SH-SY5Y (cell line): ENCODE results near the gene PDXP.

Source experiments
- GATA2 ChIP-seq: IDR thresholded peaks from 2 replicates; pipeline ENCODE4 v1.6.1; 2011; ENCODE audit warnings: mild to moderate bottlenecking, low read depth, low read length
- GATA3 ChIP-seq: IDR thresholded peaks from 2 replicates; pipeline ENCODE4 v1.6.1; 2011; ENCODE audit warnings: low read depth, mild to moderate bottlenecking, low read length, moderate library complexity

DNA sequence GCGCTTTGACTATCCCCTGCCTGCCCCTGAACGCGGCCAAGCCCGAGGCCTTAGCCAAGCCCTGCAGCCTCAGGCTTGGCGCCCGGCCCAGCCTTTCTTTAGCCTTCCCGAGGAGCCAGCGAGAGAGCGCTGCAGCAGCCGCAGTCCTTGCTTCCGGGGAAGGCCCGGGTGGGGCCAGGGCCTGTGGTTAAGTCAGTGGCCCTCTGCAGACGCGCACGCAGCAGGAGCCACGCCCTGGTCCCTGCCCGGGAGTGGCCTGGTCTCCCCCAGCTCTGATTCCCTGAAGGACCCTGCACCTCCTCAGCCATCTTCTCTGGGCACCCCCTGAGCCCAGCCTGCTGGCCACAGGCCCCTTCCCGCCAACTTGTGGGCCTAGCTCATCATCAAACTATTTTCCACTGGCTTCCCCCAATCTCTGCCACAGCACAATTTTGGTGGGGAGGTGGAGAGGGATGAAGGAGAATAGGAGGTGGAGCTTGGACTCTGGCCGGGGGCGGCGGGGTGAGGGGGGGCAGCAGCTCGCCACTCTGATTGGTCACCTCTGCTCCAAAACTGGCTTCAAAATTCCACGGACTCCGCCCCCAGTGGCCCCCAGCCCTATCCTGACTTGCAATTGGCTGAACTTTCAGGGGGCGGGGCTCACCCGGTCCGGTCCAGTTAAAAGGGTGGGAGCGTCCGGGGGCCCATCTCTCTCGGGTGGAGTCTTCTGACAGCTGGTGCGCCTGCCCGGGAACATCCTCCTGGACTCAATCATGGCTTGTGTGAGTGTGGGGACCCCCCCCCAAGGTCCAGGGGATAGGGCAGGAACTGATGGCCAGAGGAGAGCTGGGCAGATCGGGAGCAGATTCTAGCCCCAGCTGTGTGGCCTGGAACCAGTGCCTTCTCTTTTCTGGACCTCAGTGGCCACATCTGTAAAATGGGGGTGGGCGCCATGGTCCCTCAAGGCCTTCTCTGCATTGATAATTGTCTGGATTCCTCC lies 16.7 kb downstream of the PDXP start, which contains the start of gene LGALS1:
- no peak for TF ChIP-seq GATA3
- no peak for TF ChIP-seq GATA2
